RCC 7860 (cell line): ENCODE results near the gene NR2F1-AS1.

Source experiments
- DNase-seq: peaks from one replicate; pipeline ENCODE4 v3.0.0-alpha.2; 2015; ENCODE audit warnings: low spot score
- FAIRE-seq: peaks from 2 replicates; lab custom pipeline; 2012; peaks lifted over from hg19 to GRCh38; lab: Jason Lieb, UNC

The NR2F1-AS1 gene

DNA sequence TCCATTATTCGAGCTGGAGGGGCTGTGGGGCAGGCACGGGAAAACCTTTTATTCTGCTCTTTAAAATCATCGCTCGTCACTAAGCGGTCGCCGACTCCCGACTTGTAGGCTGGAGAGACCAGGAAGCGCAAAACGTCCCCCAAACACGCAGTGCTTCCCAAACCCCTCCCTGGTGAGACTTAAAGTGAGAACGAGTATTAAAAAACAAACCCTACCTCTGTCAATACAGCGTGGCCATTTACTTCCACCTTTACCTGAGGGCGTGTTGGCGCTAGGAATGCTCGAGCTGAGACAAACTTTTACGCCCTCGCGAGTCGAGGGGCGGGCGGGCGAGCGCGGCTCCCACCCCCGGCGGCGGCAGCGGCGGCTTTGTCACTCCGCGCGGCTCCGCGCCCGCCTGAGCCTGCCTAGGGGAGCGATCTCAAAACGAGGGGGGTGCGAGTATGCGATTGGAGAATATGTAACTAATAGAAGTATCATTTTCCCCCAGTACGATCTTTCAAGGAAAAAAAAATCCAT is at the start of gene NR2F1-AS1:
NR2F1-AS1 (minus strand) TSS at position 293 of the 519 bp plus-strand sequence.
- FAIRE-seq (no peak), DNase-seq (no peak)

DNA sequence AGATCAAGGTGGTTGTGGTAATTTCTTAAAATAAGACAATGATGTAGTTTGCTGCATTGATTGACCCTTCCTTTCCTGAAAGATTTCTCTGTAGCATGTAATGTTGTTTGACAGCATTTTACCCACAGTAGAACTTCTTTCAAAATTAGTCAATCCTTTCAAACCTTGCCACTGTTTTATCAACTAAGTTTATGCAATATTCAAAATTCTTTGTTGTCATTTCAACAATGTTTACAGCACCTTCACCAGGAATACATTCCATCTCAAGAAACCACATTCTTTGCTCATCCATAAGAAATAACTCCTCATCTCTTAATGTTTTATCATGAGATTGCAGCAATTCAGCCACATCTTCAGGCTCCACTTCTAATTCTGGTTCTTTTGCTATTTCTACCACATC is 45.8 kb upstream of the NR2F1-AS1 start:
- DNase-seq (no peak), FAIRE-seq (no peak)

DNA sequence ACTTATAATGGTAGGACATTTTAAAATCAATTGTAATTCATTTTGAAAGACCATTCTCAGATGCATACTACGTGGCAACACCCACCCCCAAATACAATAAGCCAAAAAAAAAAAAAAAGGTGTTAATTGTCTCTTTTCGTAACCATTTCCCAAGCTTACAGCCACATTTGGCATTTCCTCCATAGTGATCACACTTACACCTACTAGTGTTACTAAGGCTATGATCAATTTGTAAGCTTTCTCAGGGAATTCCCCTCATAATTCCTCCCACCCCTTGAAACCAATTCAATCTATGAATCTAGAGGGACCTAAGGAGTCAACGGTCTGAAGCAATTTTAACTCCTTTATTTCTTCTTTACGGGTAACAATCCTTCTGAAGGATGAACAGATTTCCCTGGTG is 42.1 kb upstream of the NR2F1-AS1 start:
- DNase-seq, result no peak
- FAIRE-seq, result no peak

DNA sequence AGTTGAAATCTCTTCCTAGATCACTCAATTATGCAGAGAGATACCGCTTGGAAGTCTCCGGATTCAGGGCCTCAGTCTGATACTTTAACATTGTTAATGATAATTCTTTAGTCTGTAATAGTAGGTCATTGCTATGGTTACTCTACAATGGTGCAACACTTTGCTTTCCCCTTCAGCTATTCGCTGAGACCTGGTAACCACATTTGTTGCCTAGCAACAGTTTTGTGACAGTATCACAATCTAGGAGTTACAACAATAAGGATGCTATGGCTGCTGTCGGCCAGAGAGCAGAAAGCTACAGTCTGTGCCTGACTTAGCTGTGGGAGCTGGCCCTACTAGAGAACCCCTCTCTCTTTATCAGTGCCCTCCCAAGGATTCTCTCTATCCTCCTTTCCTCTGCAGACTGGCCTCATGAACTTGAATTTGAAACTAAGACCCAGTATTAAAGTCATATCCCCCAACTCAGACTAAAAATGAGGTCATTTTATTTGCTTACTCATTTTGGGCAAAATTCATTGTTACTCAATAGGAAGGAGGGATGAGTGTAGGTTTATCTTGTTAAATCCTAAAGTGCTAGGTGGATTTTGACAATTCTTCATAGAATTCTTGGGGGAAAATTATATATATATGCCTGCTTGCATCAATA is 41.3 kb upstream of the NR2F1-AS1 start:
- FAIRE-seq (no peak), DNase-seq (peak; percentile 51)

DNA sequence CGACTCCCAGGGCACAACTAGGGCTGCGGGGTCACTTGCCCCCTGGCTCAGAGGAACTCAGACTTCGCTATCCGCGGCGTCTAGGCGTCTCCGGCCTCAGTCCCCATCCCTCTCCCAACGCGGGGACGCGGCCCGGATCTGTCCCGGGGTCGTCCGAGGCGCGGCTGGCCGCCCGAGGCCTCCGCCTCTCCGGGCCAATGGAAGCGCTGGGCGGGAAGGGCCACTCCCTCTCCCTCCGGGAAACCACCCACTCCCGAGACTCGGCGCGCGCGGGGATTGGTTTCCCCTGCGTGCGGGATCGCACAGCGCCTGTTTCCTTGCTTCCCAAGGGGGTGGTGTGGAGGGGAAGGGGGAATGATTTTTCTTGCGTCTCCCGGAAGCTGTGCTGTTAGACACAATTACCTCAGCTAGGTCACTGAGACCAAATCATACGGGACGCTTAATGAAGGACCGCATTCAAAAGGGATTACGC is 40.3 kb upstream of the NR2F1-AS1 start:
- DNase-seq, result peak; percentile 49
- FAIRE-seq, result no peak

DNA sequence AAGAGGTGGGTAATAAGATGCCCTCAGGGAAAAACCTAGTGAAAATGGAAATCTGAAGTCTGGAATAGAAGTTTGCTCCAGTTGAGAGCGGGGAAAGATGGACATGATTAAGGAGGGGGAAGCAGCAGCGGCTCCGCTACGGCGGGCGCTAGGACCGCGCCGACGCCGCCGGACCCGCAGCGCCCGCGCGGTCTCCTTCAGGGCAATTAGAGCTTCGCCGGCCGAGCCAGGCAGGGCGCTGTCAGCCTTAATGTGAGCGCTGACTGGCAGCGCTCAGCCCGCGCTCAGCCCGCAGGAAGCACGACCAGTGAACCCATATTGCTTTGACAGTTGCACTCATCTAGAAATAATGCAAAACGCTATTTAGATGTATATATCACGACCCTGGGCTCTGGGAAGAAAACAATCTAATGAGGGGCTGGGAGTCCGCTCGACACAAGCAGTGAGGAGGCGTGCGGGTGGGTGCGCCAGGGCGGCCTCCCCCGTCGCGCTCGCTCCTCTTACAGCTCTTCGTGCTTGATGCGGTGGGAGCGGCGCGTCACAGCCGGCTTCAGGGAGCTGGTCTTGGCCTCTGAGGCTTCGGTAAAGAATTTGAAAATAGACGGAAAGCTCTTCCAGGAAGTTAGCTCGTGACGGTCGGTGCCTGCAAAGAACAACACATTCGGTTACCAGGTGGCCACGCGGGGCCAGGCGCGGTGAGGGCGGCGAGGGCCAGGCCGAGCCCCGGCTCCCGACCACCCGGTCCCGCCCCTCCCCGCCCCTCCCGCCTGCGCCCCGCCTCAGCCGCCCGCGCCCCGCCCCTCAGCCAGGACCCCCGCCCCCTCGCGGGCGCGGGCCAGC is 39.7 kb upstream of the NR2F1-AS1 start:
- DNase-seq, result peak; percentile 39
- FAIRE-seq, result no peak

DNA sequence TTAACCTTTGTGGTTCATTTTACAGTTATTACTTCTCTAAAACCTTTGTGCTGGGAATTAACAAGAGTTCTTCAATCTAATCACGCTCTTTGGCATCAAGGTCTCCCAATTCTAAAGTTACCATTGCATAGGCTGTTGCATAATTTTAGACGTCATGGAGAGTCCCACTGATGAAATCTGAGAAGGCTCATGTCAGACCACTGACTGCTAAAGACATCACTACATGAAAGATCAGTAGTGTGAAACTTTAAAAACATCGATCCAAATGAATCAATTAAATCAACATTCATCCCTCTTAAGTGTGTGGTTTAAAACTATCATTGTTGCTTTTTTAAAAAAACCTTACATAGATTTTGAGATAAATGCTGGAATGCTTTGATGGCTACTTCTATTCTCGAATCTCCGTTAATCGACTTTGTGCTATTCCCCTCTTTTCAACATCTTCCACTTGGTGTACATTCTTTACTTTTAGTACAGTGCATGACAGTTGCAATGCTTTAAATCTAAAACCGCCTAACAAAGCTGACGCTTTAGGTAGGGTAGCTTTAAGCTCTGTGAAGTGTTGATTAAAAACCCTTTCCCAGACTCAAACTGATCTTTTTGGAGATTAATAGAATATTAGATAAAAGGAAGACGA is 35.6 kb upstream of the NR2F1-AS1 start:
- FAIRE-seq, result no peak
- no peak for DNase-seq

DNA sequence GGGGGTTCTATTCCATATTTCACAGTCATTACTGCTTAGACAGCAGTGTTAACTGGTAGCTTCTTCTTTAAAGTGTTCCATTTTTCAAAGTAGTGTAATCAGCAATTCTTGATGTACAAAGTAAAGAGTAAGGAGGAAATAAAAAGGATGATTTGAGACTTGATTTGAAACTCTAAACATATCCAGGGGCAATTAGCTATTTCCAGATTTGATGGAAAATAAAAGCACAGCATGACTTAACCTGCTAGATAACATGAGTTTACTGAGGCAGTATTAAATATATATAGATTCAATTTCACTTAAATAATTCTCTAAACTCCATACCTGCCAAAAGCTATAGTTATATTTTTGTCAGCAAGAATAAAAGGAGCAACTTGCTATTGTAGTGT is 31.8 kb upstream of the NR2F1-AS1 start:
- FAIRE-seq (no peak), DNase-seq (no peak)

DNA sequence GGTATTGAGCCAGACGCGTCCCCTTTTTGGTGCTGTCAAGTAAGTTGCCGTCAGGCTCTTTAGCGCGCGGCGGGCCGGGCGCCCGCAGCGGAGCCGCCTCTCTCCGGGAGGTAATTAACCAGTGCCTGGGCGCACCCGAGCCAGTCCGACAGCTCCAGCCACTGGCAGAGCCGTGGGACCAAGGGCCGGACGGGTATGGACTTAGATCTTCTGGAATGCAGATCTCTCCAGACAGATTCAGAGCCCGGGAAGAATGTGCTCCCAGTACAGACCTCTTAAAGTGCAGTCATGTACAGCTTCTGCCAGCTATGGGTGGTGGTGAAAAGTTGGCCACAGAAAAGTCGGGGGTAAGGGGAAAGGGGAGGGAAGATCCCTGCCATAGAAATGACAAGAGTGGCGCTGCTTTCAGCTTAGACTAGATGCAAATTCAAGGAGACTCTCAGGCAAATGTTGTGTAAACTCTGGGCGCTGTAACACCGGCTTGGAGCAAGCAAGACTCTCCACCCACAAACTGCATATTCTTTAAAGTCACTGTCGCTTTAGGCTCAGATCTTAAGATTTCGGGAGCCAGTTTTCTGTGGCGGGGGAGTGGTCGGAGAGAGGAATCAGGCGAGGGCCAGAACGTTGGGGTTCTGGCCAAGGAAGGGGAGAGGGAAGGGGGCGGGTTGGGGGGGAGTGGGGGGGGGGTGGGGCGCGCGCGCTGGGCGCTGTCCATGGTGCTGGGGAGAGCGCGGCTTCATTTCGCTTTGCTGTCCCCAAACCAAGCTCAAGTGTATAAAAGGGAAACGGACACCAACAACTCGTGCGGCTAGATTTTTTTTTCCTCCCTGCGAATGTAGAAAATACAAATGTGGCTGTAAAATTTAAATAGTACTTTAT is 31.2 kb upstream of the NR2F1-AS1 start:
- no peak for FAIRE-seq

DNA sequence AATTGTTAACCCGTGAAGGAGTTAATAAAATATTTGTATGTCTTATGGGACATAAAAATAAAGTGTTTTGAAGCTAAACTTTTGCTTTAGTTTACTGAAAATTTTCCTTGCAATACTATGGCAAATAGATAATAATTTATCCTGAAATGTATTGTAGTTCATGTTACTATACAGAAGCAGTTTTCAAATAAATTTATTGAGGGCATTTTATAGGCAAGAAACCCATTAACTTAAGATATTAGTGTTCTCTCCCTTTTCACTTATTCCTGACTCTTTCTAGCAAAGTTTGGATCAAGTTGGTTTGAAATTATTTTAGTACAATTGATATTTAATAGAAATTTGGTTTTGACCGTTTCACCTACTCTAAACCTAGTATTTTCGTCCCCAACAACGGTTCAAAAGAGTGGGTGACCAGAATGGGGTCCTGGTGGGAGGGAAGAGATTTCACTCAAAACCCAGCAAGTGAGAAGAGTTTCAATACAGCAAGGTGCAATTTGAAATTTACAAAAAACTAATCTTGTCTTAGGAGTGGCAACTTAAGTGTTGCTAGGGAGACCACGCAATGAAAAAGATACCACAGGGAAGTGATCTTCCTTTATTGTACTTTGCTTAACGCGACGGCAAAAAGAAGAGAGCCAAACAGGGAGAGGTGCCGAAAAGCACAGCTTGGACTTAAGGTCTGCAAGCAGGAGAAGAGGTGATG is 30.4 kb upstream of the NR2F1-AS1 start:
- FAIRE-seq, result no peak
- DNase-seq, result no peak

More for the DNA sequence above, 31.2 kb upstream of the NR2F1-AS1 start:
- DNase-seq, result no peak

DNA sequence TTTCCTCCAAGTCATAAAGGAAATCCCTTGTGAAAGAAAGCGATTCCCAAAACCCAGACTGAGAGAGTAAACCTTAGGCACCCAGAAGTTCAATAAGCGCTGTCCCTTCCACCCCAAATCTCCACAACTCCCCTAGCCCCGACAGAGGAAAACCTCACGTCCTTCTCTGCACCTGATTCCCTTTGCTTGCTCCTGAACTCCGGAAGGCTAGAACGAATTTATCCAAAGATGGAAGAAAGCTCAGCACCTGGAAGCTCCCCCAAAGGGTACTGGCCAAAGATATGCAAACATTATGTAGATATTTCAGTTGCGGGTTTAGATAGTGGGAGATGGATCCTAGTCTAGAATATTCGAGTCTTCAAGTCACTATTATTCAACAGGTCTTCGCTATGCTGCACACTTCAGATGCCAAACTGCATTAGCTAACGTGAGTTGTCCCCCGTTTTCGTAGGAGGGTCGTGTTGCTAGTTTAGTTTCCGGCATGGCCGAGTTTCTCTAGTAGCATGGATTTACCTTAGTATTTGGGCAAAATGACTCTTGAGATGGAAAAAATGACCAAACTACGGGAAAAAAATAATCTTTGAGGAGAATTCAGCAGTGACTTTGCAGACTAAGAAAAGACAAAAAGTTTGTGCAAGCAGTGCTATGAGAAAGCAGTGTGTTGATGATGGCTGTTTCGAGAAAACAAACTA is 29.7 kb upstream of the NR2F1-AS1 start:
- FAIRE-seq, result no peak

DNA sequence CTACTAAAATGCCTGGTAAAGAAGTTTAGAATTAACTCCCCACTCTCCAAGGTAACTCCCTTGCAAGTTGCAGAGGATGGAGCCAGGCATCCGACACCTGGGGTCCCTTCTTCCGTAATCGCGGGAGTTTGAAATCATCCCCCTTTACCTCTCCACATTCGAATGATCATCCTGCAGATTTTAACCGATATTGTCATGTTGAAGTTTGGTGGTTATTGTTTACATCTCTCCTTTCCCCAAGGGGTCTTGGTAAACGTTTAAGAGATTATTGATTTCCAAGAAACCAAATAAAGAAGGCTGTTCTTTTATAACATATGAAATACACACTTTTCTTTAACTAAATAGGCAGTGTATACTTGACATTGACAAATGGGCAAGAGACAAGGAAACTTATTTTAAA is 28.7 kb upstream of the NR2F1-AS1 start:
- FAIRE-seq (no peak), DNase-seq (no peak)

More for the DNA sequence above, 29.7 kb upstream of the NR2F1-AS1 start:
- no peak for DNase-seq

DNA sequence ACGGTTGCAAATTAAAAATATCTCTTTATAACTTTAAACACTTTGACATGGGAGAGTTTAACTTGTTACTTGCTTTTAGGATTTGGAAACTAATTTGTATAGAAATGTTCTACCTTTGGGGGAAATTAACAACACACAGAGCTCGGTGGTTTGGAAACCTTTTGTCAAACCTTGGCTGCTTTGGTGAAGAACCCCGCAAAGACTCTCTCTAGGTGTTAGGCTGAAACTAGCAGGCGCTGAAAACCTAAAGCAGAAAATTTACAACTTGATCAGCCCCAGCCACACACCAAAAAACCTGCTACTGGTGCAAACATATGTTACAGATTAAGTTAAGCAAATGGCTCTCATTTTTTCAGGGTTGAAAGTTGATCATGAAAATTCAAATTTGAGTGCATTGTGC is 27.8 kb upstream of the NR2F1-AS1 start:
- DNase-seq (no peak), FAIRE-seq (no peak)

DNA sequence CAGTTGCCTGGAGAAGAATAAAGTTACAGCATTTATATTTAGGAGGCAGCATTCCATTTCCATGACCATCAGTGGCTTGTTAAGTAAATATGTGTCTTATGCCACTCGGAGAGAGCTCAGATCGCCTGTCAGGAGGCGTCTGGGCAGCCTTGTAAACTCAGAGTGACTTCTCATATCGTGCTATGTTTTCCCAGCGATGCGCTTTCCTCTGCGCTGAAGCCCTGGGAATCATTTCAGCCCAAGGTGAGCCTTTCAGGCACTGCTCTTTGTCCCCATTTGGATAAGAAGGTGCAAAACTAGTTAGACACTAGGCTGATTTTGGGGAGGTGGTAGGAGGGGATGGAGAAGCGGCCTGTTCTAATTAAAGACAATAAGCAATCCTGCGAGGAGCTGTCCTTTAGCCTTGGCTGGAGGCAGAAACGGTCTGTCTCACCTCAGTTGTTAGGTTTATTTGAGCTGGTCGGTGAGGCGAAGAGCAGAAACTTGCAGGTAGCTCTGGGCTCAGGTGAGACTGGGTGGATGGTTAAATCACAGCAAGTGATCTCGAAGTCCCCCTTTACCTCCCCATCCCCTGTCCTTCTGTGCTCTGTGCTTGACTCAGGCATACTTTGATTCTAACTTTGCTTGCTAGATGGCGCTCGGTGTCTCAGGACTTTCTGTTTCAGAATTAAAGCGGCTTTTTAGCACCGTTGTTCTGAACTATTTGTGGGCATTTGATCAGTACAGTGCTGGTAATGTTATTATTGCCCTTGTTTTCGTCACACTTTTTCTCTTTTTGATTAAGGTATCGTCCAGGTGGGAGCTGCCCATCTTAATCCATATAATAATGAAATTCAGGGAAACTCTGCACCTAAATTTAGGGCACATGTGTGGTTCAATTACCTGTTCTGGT is 26.6 kb upstream of the NR2F1-AS1 start:
- DNase-seq, result no peak
- FAIRE-seq, result no peak

DNA sequence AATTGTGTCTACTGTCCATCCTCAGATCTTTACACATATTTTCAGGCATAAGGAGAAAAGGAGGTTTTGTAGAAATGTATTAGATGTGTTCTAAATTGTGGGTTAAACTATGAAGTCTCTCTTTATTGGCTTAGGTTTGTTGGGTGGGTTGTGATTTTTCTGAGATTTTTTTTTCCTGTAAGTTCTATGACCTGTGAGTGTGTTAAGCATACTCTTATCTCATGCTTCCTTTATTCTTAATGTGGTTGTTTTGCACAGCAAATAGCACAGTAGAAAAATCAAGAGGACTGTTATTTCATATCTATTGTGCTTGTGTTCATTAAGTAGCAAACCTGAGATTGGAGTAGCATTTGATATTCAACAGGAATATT is 25.3 kb upstream of the NR2F1-AS1 start:
- DNase-seq (no peak), FAIRE-seq (no peak)

DNA sequence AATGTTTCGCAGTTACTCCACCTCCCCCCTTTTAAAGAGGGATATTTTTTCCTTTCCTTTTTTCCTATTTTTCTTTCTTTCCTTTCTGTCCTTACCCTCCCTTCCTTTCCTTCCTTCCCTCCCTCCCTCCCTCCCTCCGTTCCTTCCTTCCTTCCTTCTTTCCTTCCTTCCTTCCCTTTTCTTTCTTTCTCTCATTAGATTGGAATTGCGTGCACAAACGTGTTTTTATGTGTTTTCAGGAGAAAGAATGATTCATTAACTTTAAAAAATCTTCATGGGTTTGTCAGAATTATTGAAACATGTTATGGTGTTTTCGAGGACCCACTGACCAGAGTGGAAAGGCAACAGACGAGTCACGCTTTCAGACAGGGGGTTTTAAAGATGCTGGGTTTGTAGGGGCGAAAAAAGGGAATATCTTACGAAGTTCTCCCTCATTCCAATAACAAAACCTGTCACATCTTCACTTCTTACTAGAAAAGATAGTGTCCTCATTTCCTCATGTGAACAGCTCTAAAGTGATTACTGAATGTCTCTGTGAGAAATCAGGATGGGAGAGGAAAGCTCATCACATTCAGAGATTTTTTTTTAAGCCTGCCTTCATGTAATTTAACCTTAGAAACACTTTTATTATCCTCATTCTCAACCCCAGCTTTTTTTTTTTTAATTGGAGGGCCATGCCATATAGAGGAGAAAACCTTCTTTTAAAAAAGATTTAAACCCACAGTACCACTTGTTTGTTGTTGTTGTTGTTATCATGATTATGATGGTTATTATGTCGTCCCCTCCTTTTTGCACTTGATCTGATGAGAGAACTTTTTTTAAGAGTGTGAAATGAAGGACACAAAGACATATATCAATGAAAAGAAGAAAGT is 23.9 kb upstream of the NR2F1-AS1 start:
- DNase-seq, result no peak
- no peak for FAIRE-seq
